ENCODE measurements around the gene EDN3. TPM values are rescaled to one million over a fixed set of nuclear protein-coding genes. Genes with fewer than 3 reads are reported as not detected.

EDN3 gene
- polyA plus RNA-seq, 1 donor (not counting 4 experiments of a cell fraction or from before 2014, with no cell fraction given) = not detected

DNA sequence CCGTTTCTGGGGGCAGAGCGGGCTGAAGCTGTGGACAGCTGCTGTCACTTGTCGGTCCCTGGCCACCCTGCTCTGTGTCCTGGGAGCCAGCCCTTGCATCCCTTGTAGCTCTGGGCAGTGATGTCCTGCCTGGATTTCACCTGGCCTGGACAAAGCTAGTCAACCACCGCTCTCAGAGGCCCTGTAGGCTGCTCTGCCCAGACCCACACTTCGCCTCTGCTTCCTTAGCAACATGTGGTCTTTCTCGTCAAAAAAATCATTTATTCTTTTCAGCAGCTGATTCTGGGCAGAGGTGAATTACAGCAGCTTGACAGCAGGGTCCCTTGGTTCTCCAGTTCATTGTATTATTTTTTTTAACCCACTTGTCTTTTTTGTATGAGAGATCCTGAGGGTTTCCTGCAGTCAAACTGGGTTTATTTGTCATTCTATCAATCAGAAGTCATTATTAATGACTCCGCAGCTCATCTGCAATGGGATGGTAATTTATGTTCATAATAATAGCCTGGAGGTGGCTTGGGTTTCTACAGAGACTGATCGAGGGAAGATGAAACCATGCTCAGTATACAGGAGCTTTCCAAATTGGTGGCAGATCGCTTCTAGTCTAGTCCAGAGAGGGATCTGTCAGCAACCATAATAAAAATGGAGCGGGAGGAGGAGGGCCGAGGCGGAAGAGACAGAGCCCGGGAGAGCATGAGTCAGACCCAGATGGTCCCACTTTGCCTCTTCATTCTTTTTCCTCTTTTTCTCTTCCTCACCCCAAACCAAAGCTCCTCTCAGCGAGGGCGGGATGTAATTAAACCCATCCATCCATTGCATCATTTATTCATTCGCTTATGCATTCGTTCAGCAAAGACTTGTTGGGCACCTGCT lies 22.4 kb downstream of the EDN3 start:
- Histone ChIP-seq H3K9me3 (ENCODE audit: control insufficient read depth, low read depth, low read length) (no peaks in the 10 kb centered on the region), H3K27ac (ENCODE audit: control insufficient read depth, insufficient read depth, low read length) (no peak overlapping the region), H3K27me3 (ENCODE audit: control insufficient read depth, extremely low read depth, insufficient read depth, low read length) (no peaks in the 10 kb centered on the region), H3K9ac (ENCODE audit: control insufficient read depth, extremely low read depth, insufficient read depth, low read length) (no peak overlapping the region), H3K4me1 (ENCODE audit: control insufficient read depth, extremely low read depth, insufficient read depth, low read length) (no peaks in the 10 kb centered on the region), H3K4me3 (ENCODE audit: control insufficient read depth in 2 of 3, extremely low read depth in 1 of 3, insufficient read depth in 2 of 3, low read depth in 1 of 3, low read length in 3 of 3) (no peak overlapping the region), H3K9me1 (ENCODE audit: control insufficient read depth, extremely low read depth, insufficient read depth, low read length) (no peaks in the 10 kb centered on the region), H3K36me3 (ENCODE audit: control insufficient read depth in 2 of 2, extremely low read depth in 1 of 2, insufficient read depth in 2 of 2, low read length in 2 of 2) (no peaks in the 10 kb centered on the region), H4K20me1 (ENCODE audit: control insufficient read depth, extremely low read depth, insufficient read depth, low read length) (no peaks in the 10 kb centered on the region), H3K4me2 (ENCODE audit: control insufficient read depth, extremely low read depth, insufficient read depth, low read depth, low read length) (no peak overlapping the region), H3K79me2 (ENCODE audit: control insufficient read depth, insufficient read depth, low read length) (no peaks in the 10 kb centered on the region), H2AFZ (ENCODE audit: control insufficient read depth, low read length) (no peak overlapping the region)
- dilution Hi-C loops (cut with MboI; ENCODE audit: extremely low pct_ligation_motif_present, low sequenced_read_pairs) = no loop called here
- DNase-seq (ENCODE audit: low read depth, low spot score) (no peak), FAIRE-seq (no peak)
- no peak for TF ChIP-seq EZH2 (IDR thresholded peaks at IDR 0.05; ENCODE audit: low read length)
- TF ChIP-seq, protein P1, sequence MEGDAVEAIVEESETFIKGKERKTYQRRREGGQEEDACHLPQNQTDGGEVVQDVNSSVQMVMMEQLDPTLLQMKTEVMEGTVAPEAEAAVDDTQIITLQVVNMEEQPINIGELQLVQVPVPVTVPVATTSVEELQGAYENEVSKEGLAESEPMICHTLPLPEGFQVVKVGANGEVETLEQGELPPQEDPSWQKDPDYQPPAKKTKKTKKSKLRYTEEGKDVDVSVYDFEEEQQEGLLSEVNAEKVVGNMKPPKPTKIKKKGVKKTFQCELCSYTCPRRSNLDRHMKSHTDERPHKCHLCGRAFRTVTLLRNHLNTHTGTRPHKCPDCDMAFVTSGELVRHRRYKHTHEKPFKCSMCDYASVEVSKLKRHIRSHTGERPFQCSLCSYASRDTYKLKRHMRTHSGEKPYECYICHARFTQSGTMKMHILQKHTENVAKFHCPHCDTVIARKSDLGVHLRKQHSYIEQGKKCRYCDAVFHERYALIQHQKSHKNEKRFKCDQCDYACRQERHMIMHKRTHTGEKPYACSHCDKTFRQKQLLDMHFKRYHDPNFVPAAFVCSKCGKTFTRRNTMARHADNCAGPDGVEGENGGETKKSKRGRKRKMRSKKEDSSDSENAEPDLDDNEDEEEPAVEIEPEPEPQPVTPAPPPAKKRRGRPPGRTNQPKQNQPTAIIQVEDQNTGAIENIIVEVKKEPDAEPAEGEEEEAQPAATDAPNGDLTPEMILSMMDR (optimal IDR thresholded peaks at IDR 0.05 in 1 of 3, IDR thresholded peaks at IDR 0.05 in 1 of 3, conservative IDR thresholded peaks at IDR 0.05 in 1 of 3; ENCODE audit: extremely low read depth in 1 of 3, insufficient read depth in 2 of 3, low read length in 3 of 3) = no peak

DNA sequence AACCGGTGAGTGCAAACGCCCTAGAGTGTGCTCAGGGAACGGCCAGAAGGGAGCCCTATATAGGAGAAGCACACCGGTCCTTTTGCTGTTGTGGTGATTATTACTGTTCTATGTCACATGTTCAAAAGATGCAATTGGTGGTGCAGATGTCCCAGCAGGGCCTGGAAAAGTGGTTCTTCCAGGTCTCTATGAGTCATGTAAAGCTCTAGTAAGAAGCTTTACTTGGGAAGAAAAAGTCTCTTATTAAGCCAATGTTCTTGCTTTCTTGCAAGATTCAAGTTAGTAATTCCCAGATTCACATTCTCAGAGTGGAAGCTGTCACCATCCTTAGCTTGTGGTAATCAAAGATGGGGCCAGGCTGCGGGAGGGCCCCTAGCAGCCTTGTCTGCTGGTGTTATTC lies 23.3 kb downstream of the EDN3 start:
- no peaks in the 10 kb centered on the region for H3K36me3 ChIP-seq (ENCODE audit: control insufficient read depth in 2 of 2, extremely low read depth in 1 of 2, insufficient read depth in 2 of 2, low read length in 2 of 2)

More for the DNA sequence above, 23.3 kb downstream of the EDN3 start:
- Histone ChIP-seq H3K4me3 (ENCODE audit: control insufficient read depth in 2 of 3, extremely low read depth in 1 of 3, insufficient read depth in 2 of 3, low read depth in 1 of 3, low read length in 3 of 3) (no peak overlapping the region), H3K4me1 (ENCODE audit: control insufficient read depth, extremely low read depth, insufficient read depth, low read length) (no peaks in the 10 kb centered on the region), H3K79me2 (ENCODE audit: control insufficient read depth, insufficient read depth, low read length) (no peaks in the 10 kb centered on the region), H3K27me3 (ENCODE audit: control insufficient read depth, extremely low read depth, insufficient read depth, low read length) (no peaks in the 10 kb centered on the region), H3K27ac (ENCODE audit: control insufficient read depth, insufficient read depth, low read length) (no peak overlapping the region), H3K9ac (ENCODE audit: control insufficient read depth, extremely low read depth, insufficient read depth, low read length) (no peak overlapping the region), H4K20me1 (ENCODE audit: control insufficient read depth, extremely low read depth, insufficient read depth, low read length) (no peaks in the 10 kb centered on the region), H3K9me3 (ENCODE audit: control insufficient read depth, low read depth, low read length) (no peaks in the 10 kb centered on the region), H2AFZ (ENCODE audit: control insufficient read depth, low read length) (no peak overlapping the region), H3K9me1 (ENCODE audit: control insufficient read depth, extremely low read depth, insufficient read depth, low read length) (no peaks in the 10 kb centered on the region), H3K4me2 (ENCODE audit: control insufficient read depth, extremely low read depth, insufficient read depth, low read depth, low read length) (no peak overlapping the region)
- dilution Hi-C loops (cut with MboI; ENCODE audit: extremely low pct_ligation_motif_present, low sequenced_read_pairs) = no loop called here
- FAIRE-seq (no peak), DNase-seq (ENCODE audit: low read depth, low spot score) (no peak)
- TF ChIP-seq EZH2 (IDR thresholded peaks at IDR 0.05; ENCODE audit: low read length) = no peak
- TF ChIP-seq, protein P1 (optimal IDR thresholded peaks at IDR 0.05 in 1 of 3, IDR thresholded peaks at IDR 0.05 in 1 of 3, conservative IDR thresholded peaks at IDR 0.05 in 1 of 3; ENCODE audit: extremely low read depth in 1 of 3, insufficient read depth in 2 of 3, low read length in 3 of 3) = no peak

All from keratinocyte (primary cell).